GM12892 (cell line): ENCODE data around the gene DTNBP1.

ENCODE experiments used
- POLR2A ChIP-seq: IDR thresholded peaks from 2 replicates; pipeline ENCODE4 v1.6.1; 2011; ENCODE audit warnings: low read depth, low read length, control low read depth
- TAF1 ChIP-seq: IDR thresholded peaks from 2 replicates; pipeline ENCODE4 v1.6.1; 2011; ENCODE audit warnings: low read depth, mild to moderate bottlenecking, control low read depth, low read length, borderline replicate concordance

GRCh38 chr6:15539722-15540270 lies 123.0 kb downstream of the DTNBP1 start:
- no peak for TF ChIP-seq TAF1
- TF ChIP-seq POLR2A, result no peak
